Prostate gland (tissue), 2 donors: ENCODE data around the gene NGEF. TPM values are rescaled to one million over a fixed set of nuclear protein-coding genes. Genes with fewer than 3 reads are reported as not detected.
A peak's percentile ranks its signal among the peaks of the same experiment; 100 is the strongest.

Experiments used
- DNase-seq: peaks from one replicate; pipeline ENCODE4 v3.0.0-alpha.2; 2019; ENCODE audit warnings: low spot score
- H3K27ac ChIP-seq, 2 donors: fragments of 200-600 bp; sonication (generic); 2 replicates each; pipeline ENCODE4 v1.5.1; 2017 to 2019
- H3K27me3 ChIP-seq: fragments of 200-600 bp; sonication (generic); replicated peaks from 2 replicates; pipeline ENCODE4 v1.5.1; 2019; ENCODE audit not compliant: insufficient read depth
- H3K36me3 ChIP-seq, 2 donors: fragments of 200-600 bp; sonication (generic); 1 replicate in 1 of 2; 2 replicates in 1 of 2; pipeline versions ENCODE4 v1.5.1 to v1.8.1; 2017 to 2019
- H3K4me1 ChIP-seq: fragments of 200-600 bp; sonication (generic); replicated peaks from 2 replicates; pipeline ENCODE4 v1.5.1; 2019
- H3K4me3 ChIP-seq, 2 donors: fragments of 200-600 bp; sonication (generic); 2 replicates each; pipeline ENCODE4 v1.5.1; 2017 to 2019
- H3K9me3 ChIP-seq: fragments of 200-600 bp; sonication (generic); 2 replicates; pipeline ENCODE4 v1.5.1; 2017
- CTCF ChIP-seq, 4 experiments: fragments of 200-600 bp in 2 of 4; fragments of 450-650 bp in 2 of 4; sonication (generic) in 2 of 4; IDR thresholded peaks; 1 replicate in 3 of 4; 2 replicates in 1 of 4; pipeline ENCODE4 v1.5.1; 2016 to 2019; ENCODE audit warnings: antibody characterized with exemption in 4 of 4, mild to moderate bottlenecking in 2 of 4, moderate library complexity in 2 of 4
- POLR2A ChIP-seq: fragments of 450-650 bp; IDR thresholded peaks from one replicate; pipeline ENCODE4 v1.6.1; 2016; ENCODE audit warnings: antibody characterized with exemption, mild to moderate bottlenecking
- POLR2AphosphoS5 ChIP-seq: sonication (generic); formaldehyde crosslinking; IDR thresholded peaks from one replicate; pipeline ENCODE4 v1.6.1; 2017; ENCODE audit warnings: antibody characterized with exemption
- WGBS: methylation state at CpG from one replicate; pipeline ENCODE4 v1.1.5; 2018; 5-methylcytosine and 5-hydroxymethylcytosine counted together
- intact Hi-C: fragments of 100-400 bp; cut with DNase I; formaldehyde crosslinking; loops from one replicate; pipeline ENCODE4 v1.14.2; 2022
- total RNA-seq, 2 donors: library from RNA; depleted of rRNA; stranded (reverse); fragments of >200 nt; gene quantifications; one replicate each; pipeline ENCODE4 v1.1.0, GENCODE V29; 2016

Gene NGEF
- total RNA-seq = 10 to 100 TPM in 1 of 2 donors, 1 to 10 TPM in 1; 2.0 to 19.0 TPM

- TF ChIP-seq POLR2A (no peak), POLR2AphosphoS5 (no peak), CTCF (IDR thresholded peaks at IDR 0.05) (no peak)
- H3K4me1 ChIP-seq = no peaks in the 10 kb centered on the region
These were observed at the start of gene NGEF for GRCh38 chr2:233013027-233013461. TSS of gene NGEF (minus strand) at chr2:233013256. CDS start at chr2:232974890, 38,366 bp downstream.

GRCh38 chr2:233062451-233062850, 49.4 kb upstream of the NGEF start:
- Histone ChIP-seq H3K36me3 (no peaks in the 10 kb centered on the region), H3K4me1 (no peaks in the 10 kb centered on the region), H3K27me3 (no peaks in the 10 kb centered on the region), H3K9me3 (no peaks in the 10 kb centered on the region), H3K4me3 (no peak overlapping the region), H3K27ac (no peak overlapping the region)
- DNase-seq = no peak
- WGBS = 77% methylated on average over 4 of the region's 4 CpGs
- TF ChIP-seq CTCF (IDR thresholded peaks at IDR 0.05) (no peak), POLR2AphosphoS5 (no peak)
- intact Hi-C loops = no loop called here

More at GRCh38 chr2:233013027-233013461, at the start of gene NGEF:
- Histone ChIP-seq H3K9me3 (no peaks in the 10 kb centered on the region), H3K4me3 (no peak within 1 kb of the TSS), H3K27ac (no peak within 1 kb of the TSS), H3K27me3 (no peaks in the 10 kb centered on the region), H3K36me3 (no peaks in the 10 kb centered on the region)
- 85% methylated on average over 12 of the region's 12 CpGs for WGBS
- no peak for DNase-seq
- intact Hi-C loops = no loop called here

GRCh38 chr2:233061591-233062450, 48.8 kb upstream of the NGEF start:
- Histone ChIP-seq H3K36me3 (no peaks in the 10 kb centered on the region), H3K4me3 (peak overlapping the region in 1 of 2 donors; percentile 17), H3K4me1 (no peaks in the 10 kb centered on the region), H3K27me3 (no peaks in the 10 kb centered on the region), H3K9me3 (no peaks in the 10 kb centered on the region), H3K27ac (peak overlapping the region in 1 of 2 donors; percentile 23)
- no peak for DNase-seq
- 53% methylated on average over 12 of the region's 12 CpGs for WGBS
- intact Hi-C loops = no loop called here
- no peak for TF ChIP-seq POLR2A
- no peak for TF ChIP-seq POLR2AphosphoS5
- no peak for TF ChIP-seq CTCF (IDR thresholded peaks at IDR 0.05)

- intact Hi-C loops = no loop called here
- H3K4me1 ChIP-seq = no peaks in the 10 kb centered on the region
- WGBS = 67% methylated on average over 10 of the region's 10 CpGs
- H3K36me3 ChIP-seq = no peaks in the 10 kb centered on the region
- H3K9me3 ChIP-seq = no peaks in the 10 kb centered on the region
- H3K27ac ChIP-seq = no peak overlapping the region
- no peak for DNase-seq
- no peak for TF ChIP-seq POLR2A
- no peak for TF ChIP-seq CTCF (IDR thresholded peaks at IDR 0.05)
- TF ChIP-seq POLR2AphosphoS5 = no peak
- H3K27me3 ChIP-seq = no peaks in the 10 kb centered on the region
- H3K4me3 ChIP-seq = peak overlapping the region; percentile 17 to 19
These were observed 48.0 kb upstream of the NGEF start for GRCh38 chr2:233060980-233061590.
